ENCODE data around the gene CD99L2.
"Not testable (repeated sequence)": the region's sequence is repeated elsewhere in the genome, so short reads cannot be mapped to it uniquely, and the experiment has no call there.

Gene CD99L2

DNA sequence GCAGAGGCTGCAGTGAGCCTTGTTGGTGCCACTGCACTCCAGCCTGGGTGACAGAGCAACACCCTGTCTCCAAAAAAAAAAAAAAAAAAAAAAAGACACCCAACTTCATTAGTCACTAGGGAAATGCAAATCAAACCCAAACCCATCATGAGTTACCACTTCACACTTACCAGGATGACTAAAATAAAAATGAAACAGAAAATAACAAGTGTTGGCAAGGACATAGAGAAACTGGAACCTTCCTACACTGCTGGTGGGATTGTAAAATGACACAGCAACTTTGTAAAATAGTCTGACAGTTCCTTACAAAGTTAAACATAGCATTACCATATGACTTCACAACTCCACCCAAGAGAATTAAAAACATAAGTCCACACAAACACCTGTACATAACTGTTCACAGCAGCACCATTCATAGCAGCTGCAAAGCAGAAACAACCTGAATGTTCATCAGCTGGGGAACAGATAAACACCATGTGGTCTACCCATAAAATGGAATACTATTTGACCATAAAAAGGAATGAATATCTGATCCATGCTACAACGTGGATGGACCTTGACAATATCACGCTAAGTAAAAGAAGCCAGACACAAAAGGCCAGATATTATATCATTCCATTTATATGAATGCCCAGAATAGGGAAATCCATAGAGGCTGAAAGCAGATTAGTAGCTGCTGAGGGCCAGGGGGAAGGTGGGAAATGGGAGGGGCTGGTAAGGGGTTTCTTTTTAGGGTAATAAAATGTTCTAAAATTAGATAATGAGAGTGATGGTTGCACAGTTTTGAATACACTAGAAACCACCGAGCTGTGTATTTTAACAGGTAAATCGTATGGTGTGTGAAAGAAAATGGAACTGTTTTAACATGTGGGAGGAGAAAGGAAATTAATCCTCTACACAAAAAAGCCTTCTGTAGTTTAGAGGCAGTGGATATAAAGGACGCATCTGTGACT, 18.3 kb downstream of the CD99L2 start:
- FAIRE-seq = peak; percentile 60
- DNase-seq (ENCODE audit: insufficient read length, low spot score) = no peak
- TF ChIP-seq POLR2AphosphoS5 (IDR thresholded peaks at IDR 0.05; ENCODE audit: low read depth, low read length) = no peak
- no peak for TF ChIP-seq TAF1 (IDR thresholded peaks at IDR 0.05; ENCODE audit: low read depth, low read length)
- no peak for TF ChIP-seq SPI1 (IDR thresholded peaks at IDR 0.05; ENCODE audit: low read depth, low read length)
- TF ChIP-seq POLR2A (IDR thresholded peaks at IDR 0.05; ENCODE audit: low read depth, low read length) = no peak
- TF ChIP-seq PAX5 (IDR thresholded peaks at IDR 0.05; ENCODE audit: insufficient read depth, low read length, severe bottlenecking) = no peak
- no peak for TF ChIP-seq POU2F2 (IDR thresholded peaks at IDR 0.05; ENCODE audit: low read depth, low read length)

DNA sequence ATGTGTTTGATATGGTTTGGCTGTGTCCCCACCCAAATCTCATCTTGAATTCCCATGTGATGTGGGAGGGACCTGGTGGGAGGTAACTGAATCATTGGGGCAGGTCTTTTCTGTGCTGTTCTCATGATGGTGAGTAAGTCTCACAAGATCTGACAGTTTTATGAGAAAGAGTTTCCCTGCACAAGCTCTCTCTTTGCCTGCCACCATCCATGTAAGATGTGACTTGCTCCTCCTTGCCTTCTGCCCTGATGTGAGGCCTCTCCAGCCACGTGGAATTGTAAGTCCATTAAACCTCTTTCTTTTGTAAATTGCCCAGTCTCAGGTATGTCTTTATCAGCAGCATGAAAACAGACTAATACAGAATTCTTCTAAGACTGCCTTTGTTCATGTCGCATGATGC, 22.8 kb downstream of the CD99L2 start:
- FAIRE-seq = peak; percentile 38
- not testable (repeated sequence) for DNase-seq (ENCODE audit: insufficient read length, low spot score)

DNA sequence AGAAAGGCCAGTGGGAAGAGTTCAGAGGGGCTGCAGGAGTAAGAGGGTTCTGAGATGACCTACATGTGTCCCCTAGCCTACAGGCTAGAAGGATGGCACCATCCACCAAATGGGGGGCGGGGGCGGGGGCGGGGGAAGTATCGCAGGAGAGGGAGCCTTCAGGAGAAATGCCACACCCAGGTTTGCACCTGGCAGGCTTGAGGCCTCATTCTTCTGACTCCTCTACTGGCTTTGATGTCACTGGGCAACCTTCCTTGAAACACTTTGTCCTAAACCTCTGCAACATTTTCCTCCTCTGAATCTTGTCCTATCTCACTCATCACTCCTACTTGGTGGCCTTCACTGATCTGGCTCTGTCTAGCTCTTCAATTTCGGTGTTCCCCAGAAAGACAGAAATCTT, 24.0 kb downstream of the CD99L2 start:
- no peak for TF ChIP-seq TAF1 (IDR thresholded peaks at IDR 0.05; ENCODE audit: low read depth, low read length)
- DNase-seq (ENCODE audit: insufficient read length, low spot score) (no peak), FAIRE-seq (no peak)

DNA sequence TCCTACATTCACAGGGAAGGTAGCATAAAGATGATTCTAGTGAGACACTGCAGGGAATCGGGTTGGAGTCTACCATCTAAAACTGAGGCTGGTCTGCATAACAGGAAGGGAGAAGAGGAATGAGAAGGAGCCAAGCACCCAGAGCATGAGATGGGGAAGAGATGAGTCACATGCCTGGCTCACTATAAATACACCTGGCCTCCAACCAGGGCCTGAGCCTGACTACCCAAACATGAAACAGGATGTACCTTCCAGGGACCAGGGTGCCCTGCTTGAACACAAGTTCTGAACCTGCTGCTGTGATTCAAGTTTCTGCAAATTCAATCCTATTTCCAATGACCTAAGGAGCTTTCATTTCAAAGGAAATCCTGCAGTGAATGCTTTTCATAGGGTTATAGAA, 24.9 kb downstream of the CD99L2 start:
- TF ChIP-seq PAX5 (IDR thresholded peaks at IDR 0.05; ENCODE audit: insufficient read depth, low read length, severe bottlenecking) = no peak
- no peak for TF ChIP-seq POLR2AphosphoS5 (IDR thresholded peaks at IDR 0.05; ENCODE audit: low read depth, low read length)
- no peak for TF ChIP-seq TAF1 (IDR thresholded peaks at IDR 0.05; ENCODE audit: low read depth, low read length)
- FAIRE-seq = peak; percentile 78
- DNase-seq (ENCODE audit: insufficient read length, low spot score) = no peak

DNA sequence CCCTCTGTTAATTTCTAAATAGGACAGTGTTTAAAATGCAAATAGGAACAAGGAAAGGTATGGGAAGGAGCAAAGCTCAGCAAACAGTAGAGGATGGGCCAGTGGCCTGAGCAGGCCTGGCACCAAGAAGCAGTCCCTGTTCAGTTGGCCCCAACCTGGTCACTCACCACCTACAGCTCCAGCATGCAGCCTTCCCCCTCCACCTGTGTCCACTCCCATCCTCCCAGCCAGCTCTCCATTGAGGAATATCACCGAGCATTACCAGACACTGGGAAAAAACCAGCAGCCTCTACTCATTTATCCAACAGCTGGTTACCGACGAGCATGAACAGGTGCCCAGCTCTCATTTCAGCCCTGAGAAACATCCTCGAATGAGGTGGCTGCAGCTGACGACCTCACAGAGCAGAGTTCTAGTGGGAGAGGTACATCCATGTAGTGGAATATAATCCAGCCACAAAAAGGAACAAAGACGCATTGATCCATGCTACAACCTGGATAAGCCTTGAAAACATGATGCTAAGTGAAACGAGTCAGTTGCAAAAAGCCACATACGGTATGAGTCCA, 25.6 kb downstream of the CD99L2 start:
- TF ChIP-seq POLR2A (IDR thresholded peaks at IDR 0.05; ENCODE audit: low read depth, low read length) = no peak
- no peak for TF ChIP-seq POLR2AphosphoS5 (IDR thresholded peaks at IDR 0.05; ENCODE audit: low read depth, low read length)
- TF ChIP-seq PAX5 (IDR thresholded peaks at IDR 0.05; ENCODE audit: insufficient read depth, low read length, severe bottlenecking) = no peak
- TF ChIP-seq SPI1 (IDR thresholded peaks at IDR 0.05; ENCODE audit: low read depth, low read length) = no peak
- TF ChIP-seq POU2F2 (IDR thresholded peaks at IDR 0.05; ENCODE audit: low read depth, low read length) = no peak
- no peak for TF ChIP-seq TAF1 (IDR thresholded peaks at IDR 0.05; ENCODE audit: low read depth, low read length)
- FAIRE-seq = peak; percentile 35
- no peak for DNase-seq (ENCODE audit: insufficient read length, low spot score)

DNA sequence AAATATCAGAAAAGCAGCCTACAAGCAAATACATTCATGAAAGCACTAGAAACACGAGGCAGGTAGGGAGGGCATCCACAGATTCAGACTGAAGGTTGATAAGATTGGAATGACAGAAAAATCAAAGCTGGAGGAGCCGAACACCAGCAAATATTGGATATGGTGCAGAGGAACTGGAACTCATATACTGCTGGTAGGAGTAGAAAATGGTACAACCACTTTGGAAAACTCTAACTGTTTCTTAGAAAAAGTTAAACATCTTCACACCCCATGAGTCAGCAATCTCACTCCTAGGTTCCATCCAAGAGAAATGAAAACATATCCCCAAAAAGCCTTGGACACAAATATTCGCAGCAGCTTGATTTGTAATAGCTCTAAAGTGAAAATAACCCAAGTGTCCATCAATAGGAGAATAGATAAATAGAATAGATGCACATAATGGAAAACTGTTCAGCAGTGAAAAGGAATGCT, 27.1 kb downstream of the CD99L2 start:
- DNase-seq (ENCODE audit: insufficient read length, low spot score) (no peak), FAIRE-seq (peak; percentile 38)
- TF ChIP-seq POLR2A (IDR thresholded peaks at IDR 0.05; ENCODE audit: low read depth, low read length) = no peak
- no peak for TF ChIP-seq SPI1 (IDR thresholded peaks at IDR 0.05; ENCODE audit: low read depth, low read length)
- TF ChIP-seq POU2F2 (IDR thresholded peaks at IDR 0.05; ENCODE audit: low read depth, low read length) = no peak
- TF ChIP-seq TAF1 (IDR thresholded peaks at IDR 0.05; ENCODE audit: low read depth, low read length) = no peak
- no peak for TF ChIP-seq PAX5 (IDR thresholded peaks at IDR 0.05; ENCODE audit: insufficient read depth, low read length, severe bottlenecking)
- no peak for TF ChIP-seq POLR2AphosphoS5 (IDR thresholded peaks at IDR 0.05; ENCODE audit: low read depth, low read length)

DNA sequence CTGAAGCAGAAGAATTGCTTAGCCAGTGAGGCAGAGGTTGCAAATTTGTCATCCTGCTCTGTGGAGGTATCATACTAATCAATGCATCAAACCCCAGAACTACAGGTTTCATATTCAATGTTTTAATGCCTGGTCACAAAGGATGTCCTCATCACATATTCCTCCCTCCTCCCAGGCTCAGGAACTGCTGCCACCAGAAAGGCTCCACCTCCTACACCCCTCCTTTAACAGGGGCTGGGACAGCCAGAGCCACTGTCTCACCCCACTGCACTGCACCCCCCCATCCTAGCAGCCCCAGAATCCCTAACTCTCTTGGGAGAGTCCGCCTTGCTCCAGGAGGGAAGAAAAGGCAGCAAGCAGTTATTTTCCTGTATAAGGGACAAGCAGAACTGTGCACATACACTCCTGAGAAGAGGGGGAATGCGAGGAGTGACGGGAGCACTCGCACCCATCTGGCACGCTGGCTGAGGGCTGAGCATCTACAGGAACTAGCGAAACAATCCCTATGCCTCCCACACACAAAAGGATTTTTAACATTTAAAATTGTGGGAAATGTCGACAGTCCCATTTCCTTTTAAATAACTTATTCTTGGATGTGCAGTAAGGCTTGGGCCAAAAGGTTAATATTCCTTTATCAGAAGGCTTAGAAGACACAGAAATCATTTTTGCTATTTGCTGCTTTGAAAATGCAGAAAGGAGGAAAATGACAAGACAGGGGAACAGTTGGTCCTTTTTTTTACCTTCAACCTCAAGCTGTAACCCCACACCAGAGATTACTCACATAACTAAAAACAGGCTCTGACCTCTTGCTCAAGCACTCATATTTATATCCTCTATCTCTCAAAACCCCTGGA, 27.8 kb downstream of the CD99L2 start:
- no peak for TF ChIP-seq POLR2A (IDR thresholded peaks at IDR 0.05; ENCODE audit: low read depth, low read length)
- no peak for DNase-seq (ENCODE audit: insufficient read length, low spot score)
- peak; percentile 87 for FAIRE-seq

DNA sequence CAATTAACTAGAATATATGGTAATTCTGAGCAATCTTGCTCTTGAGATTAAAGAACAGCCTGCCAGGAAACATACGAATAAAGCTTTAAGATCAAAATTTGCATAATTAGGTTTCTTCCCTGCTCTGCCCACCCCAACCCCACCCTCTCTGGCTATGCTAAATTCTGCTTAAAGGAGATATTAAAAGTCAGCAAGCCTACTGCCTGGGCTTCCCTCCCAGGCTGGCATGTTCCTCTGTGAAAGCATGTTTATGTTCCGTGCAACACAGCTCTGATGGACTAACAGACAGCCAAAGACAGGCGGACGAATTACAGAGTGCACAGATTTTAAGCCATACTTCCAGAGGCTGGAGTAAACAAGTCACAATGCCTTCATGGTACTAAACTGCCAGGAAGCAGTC, 28.4 kb downstream of the CD99L2 start:
- DNase-seq (ENCODE audit: insufficient read length, low spot score) = no peak
- TF ChIP-seq POLR2AphosphoS5 (IDR thresholded peaks at IDR 0.05; ENCODE audit: low read depth, low read length) (no peak), PAX5 (IDR thresholded peaks at IDR 0.05; ENCODE audit: insufficient read depth, low read length, severe bottlenecking) (no peak), TAF1 (IDR thresholded peaks at IDR 0.05; ENCODE audit: low read depth, low read length) (no peak), POLR2A (IDR thresholded peaks at IDR 0.05; ENCODE audit: low read depth, low read length) (no peak), SPI1 (IDR thresholded peaks at IDR 0.05; ENCODE audit: low read depth, low read length) (no peak), POU2F2 (IDR thresholded peaks at IDR 0.05; ENCODE audit: low read depth, low read length) (no peak)
- no peak for FAIRE-seq

DNA sequence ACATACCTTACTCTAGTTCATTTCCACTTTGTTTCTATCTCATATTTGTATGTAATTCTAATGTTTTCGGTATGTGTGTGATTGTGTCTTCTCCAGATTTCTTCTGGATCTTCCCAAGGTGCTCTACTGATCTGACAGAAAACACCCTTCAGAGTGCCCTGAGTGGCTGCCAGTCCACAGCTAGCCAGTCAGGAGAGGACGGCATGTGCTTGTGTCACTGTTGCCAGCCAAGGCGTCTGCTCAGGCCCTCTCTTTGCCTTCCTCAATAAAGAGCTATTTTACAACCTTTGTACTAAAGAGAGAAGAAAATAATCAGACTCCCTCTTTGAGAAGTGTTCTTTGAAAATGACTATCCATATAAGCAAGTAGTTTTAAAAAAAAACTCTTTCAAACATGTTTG, 29.0 kb downstream of the CD99L2 start:
- peak; percentile 76 for FAIRE-seq
- TF ChIP-seq PAX5 (IDR thresholded peaks at IDR 0.05; ENCODE audit: insufficient read depth, low read length, severe bottlenecking) (no peak), SPI1 (IDR thresholded peaks at IDR 0.05; ENCODE audit: low read depth, low read length) (no peak), POLR2AphosphoS5 (IDR thresholded peaks at IDR 0.05; ENCODE audit: low read depth, low read length) (no peak), POLR2A (IDR thresholded peaks at IDR 0.05; ENCODE audit: low read depth, low read length) (no peak), POU2F2 (IDR thresholded peaks at IDR 0.05; ENCODE audit: low read depth, low read length) (no peak), TAF1 (IDR thresholded peaks at IDR 0.05; ENCODE audit: low read depth, low read length) (no peak)

DNA sequence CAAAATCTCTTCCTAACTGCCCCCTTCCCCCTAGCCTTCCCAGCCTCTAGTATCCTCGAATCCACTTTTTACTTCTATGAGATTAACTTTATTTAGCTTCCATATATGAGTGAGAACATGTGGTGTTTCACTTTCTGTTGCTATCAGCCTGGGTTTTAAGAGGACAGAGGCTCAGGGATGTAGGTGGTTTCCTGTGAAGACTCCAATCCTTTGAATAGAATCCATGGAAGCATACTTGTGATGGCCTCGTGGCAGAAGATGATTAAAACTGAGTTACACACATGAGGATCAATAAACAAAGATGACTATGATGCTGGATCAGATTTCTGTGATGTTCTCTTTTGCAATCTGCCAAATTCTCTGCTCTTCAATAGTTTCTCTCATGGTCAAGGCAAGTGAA, 29.8 kb downstream of the CD99L2 start:
- TF ChIP-seq POLR2AphosphoS5 (IDR thresholded peaks at IDR 0.05; ENCODE audit: low read depth, low read length) (no peak), POU2F2 (IDR thresholded peaks at IDR 0.05; ENCODE audit: low read depth, low read length) (no peak), POLR2A (IDR thresholded peaks at IDR 0.05; ENCODE audit: low read depth, low read length) (no peak)
- FAIRE-seq (peak; percentile 71), DNase-seq (ENCODE audit: insufficient read length, low spot score) (no peak)

More for the DNA sequence above, 29.0 kb downstream of the CD99L2 start:
- no peak for DNase-seq (ENCODE audit: insufficient read length, low spot score)
